ENCODE measurements around the gene SLC16A2. TPM values are rescaled to one million over a fixed set of nuclear protein-coding genes. Genes with fewer than 3 reads are reported as not detected.

The SLC16A2 gene
- total RNA-seq, 1 experiment from 2014 or later, result 0.32 TPM

DNA sequence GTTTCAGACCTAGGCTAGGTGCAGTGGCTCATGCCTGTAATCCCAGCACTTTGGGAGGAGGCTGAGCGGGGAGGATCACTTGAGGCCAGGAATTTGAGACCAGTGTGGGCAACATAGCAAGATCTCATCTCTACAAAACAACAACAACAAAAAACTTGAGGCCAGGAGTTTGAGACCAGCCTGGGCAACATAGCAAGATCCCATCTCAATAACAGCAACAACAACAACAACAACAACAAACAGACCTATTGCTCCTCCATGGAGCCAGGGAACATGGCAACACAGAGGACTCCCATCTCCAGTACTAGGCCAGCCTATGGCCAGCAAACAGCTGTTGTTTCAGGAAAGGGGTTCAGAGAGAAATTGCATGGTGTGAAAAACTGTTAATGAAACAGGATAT is 43.4 kb downstream of the SLC16A2 start (continued):
- TF ChIP-seq, protein P1, sequence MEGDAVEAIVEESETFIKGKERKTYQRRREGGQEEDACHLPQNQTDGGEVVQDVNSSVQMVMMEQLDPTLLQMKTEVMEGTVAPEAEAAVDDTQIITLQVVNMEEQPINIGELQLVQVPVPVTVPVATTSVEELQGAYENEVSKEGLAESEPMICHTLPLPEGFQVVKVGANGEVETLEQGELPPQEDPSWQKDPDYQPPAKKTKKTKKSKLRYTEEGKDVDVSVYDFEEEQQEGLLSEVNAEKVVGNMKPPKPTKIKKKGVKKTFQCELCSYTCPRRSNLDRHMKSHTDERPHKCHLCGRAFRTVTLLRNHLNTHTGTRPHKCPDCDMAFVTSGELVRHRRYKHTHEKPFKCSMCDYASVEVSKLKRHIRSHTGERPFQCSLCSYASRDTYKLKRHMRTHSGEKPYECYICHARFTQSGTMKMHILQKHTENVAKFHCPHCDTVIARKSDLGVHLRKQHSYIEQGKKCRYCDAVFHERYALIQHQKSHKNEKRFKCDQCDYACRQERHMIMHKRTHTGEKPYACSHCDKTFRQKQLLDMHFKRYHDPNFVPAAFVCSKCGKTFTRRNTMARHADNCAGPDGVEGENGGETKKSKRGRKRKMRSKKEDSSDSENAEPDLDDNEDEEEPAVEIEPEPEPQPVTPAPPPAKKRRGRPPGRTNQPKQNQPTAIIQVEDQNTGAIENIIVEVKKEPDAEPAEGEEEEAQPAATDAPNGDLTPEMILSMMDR (IDR thresholded peaks at IDR 0.05 in 2 of 3, conservative IDR thresholded peaks at IDR 0.05 in 1 of 3; ENCODE audit: borderline replicate concordance in 1 of 3, insufficient read depth in 1 of 3, low read depth in 2 of 3, low read length in 2 of 3), result no peak
- no peak for TF ChIP-seq SIN3A (IDR thresholded peaks at IDR 0.05; ENCODE audit: low read depth)

DNA sequence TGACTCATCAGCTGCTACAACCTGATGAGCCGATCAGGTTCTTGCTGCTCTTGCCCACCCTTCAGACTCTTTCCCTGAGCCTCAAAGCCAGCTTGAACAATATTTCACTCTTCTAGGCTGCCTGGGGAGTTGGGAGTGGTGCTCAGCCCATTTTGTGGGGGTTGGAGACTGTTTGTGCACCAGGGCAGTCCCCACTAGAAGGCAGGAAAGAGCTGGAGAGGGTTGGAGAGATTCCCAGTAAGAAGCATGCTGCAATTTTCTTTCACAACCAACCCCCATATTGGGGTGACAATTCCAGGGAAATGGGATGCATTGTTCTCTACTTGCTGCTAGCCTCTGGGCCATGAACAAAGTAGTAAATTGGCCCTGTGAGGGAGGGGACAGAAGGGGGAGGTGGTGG is 44.1 kb downstream of the SLC16A2 start:
- intact Hi-C loops (cut with micrococcal nuclease), result no loop called here
- no peak overlapping the region for H3K4me3 ChIP-seq (replicated peaks in 1 of 2; ENCODE audit: low read depth in 1 of 2, low read length in 2 of 2)
- H3K9me3 ChIP-seq (ENCODE audit: control insufficient read depth in 1 of 2, insufficient read depth in 1 of 2, low read depth in 1 of 2, low read length in 2 of 2), result no peaks in the 10 kb centered on the region
- RAD21 ChIA-PET (ENCODE audit: low non-redundant PET in 1 of 2, low total read pairs in 2 of 2, uncharacterized antibody in 2 of 2, unreplicated experiment in 2 of 2), result no interaction called here
- H3K9ac ChIP-seq (ENCODE audit: low read length), result no peak overlapping the region
- no peaks in the 10 kb centered on the region for H3K9me2 ChIP-seq (ENCODE audit: insufficient read depth)
- no peak for DNase-seq (ENCODE audit: low read depth, low spot score)
- TF ChIP-seq, protein P2, sequence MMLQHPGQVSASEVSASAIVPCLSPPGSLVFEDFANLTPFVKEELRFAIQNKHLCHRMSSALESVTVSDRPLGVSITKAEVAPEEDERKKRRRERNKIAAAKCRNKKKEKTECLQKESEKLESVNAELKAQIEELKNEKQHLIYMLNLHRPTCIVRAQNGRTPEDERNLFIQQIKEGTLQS (IDR thresholded peaks at IDR 0.05), result no peak
- TF ChIP-seq YY1 (IDR thresholded peaks at IDR 0.05; ENCODE audit: extremely low read depth, insufficient replicate concordance, low read depth, low read length), result no peak
- no peak for TF ChIP-seq RAD21 (IDR thresholded peaks at IDR 0.05; ENCODE audit: low read depth)
- no peak for TF ChIP-seq SIN3A (IDR thresholded peaks at IDR 0.05; ENCODE audit: low read depth)
- TF ChIP-seq ELF1 (IDR thresholded peaks at IDR 0.05; ENCODE audit: borderline replicate concordance, low read depth), result no peak
- TF ChIP-seq ZFX (IDR thresholded peaks at IDR 0.05), result no peak
- TF ChIP-seq, protein P3, sequence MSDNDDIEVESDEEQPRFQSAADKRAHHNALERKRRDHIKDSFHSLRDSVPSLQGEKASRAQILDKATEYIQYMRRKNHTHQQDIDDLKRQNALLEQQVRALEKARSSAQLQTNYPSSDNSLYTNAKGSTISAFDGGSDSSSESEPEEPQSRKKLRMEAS (IDR thresholded peaks at IDR 0.05), result no peak
- H2AFZ ChIP-seq (ENCODE audit: low read depth, low read length, poor library complexity, severe bottlenecking), result no peak overlapping the region
- H3K4me1 ChIP-seq (ENCODE audit: control insufficient read depth in 1 of 2, insufficient read depth in 2 of 2, low read length in 2 of 2), result no peaks in the 10 kb centered on the region
- H4K20me1 ChIP-seq (ENCODE audit: insufficient read depth), result no peaks in the 10 kb centered on the region
- H3K27ac ChIP-seq (ENCODE audit: low read depth, low read length), result no peak overlapping the region
- no peak overlapping the region for H3K4me2 ChIP-seq (ENCODE audit: low read length)
- POLR2A ChIA-PET, result no interaction called here
- BruUV-seq (replicated peaks), result no TSS peak
- H3K79me2 ChIP-seq (ENCODE audit: insufficient read depth, low read length), result no peaks in the 10 kb centered on the region
- H3K27me3 ChIP-seq (ENCODE audit: insufficient read depth, low read length), result no peaks in the 10 kb centered on the region
- H3K36me3 ChIP-seq (ENCODE audit: control insufficient read depth in 1 of 2, insufficient read depth in 2 of 2, low read length in 2 of 2), result no peaks in the 10 kb centered on the region
- CTCF ChIA-PET, result no interaction called here
- no peak for ATAC-seq

All from HCT116 (cell line).